ENCODE data around the gene SMIM23.
"Not testable (repeated sequence)": the region's sequence is repeated elsewhere in the genome, so short reads cannot be mapped to it uniquely, and the experiment has no call there.

The SMIM23 gene

DNA sequence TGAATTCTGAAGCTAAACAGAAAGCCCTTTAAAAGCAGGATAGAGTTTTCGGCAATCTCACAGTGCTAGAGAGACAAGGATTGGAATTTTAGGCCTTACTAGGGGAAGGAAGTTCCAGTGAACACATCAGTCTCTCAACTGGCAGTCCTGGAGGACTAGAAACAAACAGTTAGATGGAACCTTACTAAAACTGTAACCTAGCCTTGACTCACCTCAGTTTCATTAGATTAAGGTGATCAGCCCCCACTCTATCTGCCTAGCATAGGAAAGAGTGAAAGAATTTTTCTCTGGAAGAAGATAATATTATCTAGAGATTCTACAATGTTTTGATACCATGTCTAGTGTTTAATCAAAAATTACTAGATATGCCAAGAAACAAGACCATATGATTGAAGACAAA lies 25.8 kb upstream of the SMIM23 start:
- Mint-ChIP-seq H3K9me3 (peaks cover 8% of the 10 kb centered on the region), H3K4me3 (no peak overlapping the region), H3K27ac (no peak overlapping the region), H3K27me3 (peaks cover 18% of the 10 kb centered on the region), H3K36me3 (ENCODE audit: low read depth) (no peaks in the 10 kb centered on the region), H3K4me1 (ENCODE audit: low read depth) (peaks cover 16% of the 10 kb centered on the region)
- no peak for DNase-seq

DNA sequence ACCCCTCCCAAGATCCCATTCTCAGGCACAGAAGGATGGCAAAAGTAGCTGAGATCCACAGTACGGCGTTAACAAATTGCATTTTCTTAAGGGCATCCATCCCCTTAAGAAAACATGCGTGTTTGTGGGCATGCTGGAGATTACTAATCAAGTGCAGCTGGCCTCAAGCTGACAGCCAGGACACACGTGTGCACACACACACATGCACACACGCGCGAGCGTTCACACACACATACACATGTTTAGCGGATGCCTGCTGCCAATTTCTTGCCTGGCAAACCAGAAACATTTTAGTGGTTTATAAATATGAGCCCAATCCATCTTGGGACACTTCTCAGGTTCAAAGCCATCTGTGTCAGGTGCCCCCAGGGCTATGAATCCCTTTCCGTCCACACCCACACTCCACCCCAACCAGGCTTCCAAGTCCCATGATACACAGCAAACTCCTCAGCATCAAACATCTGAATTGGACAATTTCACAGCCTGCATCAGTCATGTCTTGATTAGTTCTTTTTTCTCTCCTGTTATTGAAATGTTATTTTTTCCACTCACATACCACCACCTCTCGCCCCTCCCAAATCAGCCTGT lies 23.5 kb upstream of the SMIM23 start:
- no peak for DNase-seq
- H3K36me3 Mint-ChIP-seq (ENCODE audit: low read depth) = no peaks in the 10 kb centered on the region
- no peak overlapping the region for H3K4me3 Mint-ChIP-seq
- H3K27me3 Mint-ChIP-seq = peaks cover 20% of the 10 kb centered on the region
- peaks cover 11% of the 10 kb centered on the region for H3K9me3 Mint-ChIP-seq
- no peak overlapping the region for H3K27ac Mint-ChIP-seq
- peaks cover 16% of the 10 kb centered on the region for H3K4me1 Mint-ChIP-seq (ENCODE audit: low read depth)

GRCh38 chr5:171762903-171763302 lies 22.7 kb upstream of the SMIM23 start:
- no peaks in the 10 kb centered on the region for H3K36me3 Mint-ChIP-seq (ENCODE audit: low read depth)
- H3K4me1 Mint-ChIP-seq (ENCODE audit: low read depth) = peaks cover 12% of the 10 kb centered on the region
- H3K27me3 Mint-ChIP-seq = peaks cover 20% of the 10 kb centered on the region
- DNase-seq = no peak
- H3K9me3 Mint-ChIP-seq = peaks cover 14% of the 10 kb centered on the region
- H3K4me3 Mint-ChIP-seq = no peak overlapping the region
- no peak overlapping the region for H3K27ac Mint-ChIP-seq

GRCh38 chr5:171764265-171764664 lies 21.4 kb upstream of the SMIM23 start:
- H3K27ac Mint-ChIP-seq = no peak overlapping the region
- H3K4me1 Mint-ChIP-seq (ENCODE audit: low read depth) = peaks cover 8% of the 10 kb centered on the region
- H3K4me3 Mint-ChIP-seq = no peak overlapping the region
- H3K27me3 Mint-ChIP-seq = peaks cover 23% of the 10 kb centered on the region
- H3K36me3 Mint-ChIP-seq (ENCODE audit: low read depth) = no peaks in the 10 kb centered on the region
- no peak for DNase-seq
- H3K9me3 Mint-ChIP-seq = peaks cover 10% of the 10 kb centered on the region

DNA sequence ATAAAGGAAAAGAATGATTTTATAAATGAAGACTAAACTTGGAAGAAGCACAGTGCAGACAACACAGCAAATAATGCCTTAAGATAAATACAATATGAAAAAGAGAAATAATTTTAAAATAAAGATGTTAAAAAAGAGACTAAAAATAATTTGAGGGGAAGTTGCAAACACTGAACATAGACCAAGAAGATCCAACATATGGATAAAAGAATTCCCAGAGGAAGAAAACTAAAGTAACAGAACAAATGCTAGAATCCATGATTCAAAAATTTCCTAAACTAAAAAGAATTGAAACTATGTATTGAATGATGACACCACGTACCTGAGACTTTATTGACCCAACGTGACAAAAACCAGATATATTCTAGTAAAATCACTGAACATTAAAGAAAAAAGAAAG lies 18.7 kb upstream of the SMIM23 start:
- Mint-ChIP-seq H3K4me1 (ENCODE audit: low read depth) (no peaks in the 10 kb centered on the region), H3K27me3 (peaks cover 30% of the 10 kb centered on the region), H3K4me3 (no peak overlapping the region), H3K27ac (no peak overlapping the region), H3K9me3 (peaks cover 10% of the 10 kb centered on the region), H3K36me3 (ENCODE audit: low read depth) (no peaks in the 10 kb centered on the region)
- no peak for DNase-seq

DNA sequence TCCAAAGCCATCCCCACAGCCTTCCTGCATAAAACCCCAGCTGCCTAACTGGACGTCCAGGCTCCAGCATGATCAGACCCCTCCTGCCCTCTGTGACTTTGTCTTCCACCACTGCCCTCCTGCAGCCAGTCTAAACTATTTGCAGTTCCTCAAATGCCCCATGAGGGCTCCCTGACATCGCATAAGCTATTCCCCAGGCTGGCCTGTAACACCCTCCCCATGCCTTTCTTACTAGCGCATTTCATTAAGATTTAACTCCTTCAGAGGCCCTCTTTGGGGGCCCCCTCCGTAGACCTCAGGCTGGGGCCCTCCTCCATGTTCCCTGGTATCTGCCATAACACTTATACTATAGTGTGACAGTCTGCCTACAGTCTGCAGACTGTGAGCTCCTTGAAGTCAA lies 15.5 kb upstream of the SMIM23 start:
- no peak for DNase-seq
- Mint-ChIP-seq H3K4me1 (ENCODE audit: low read depth) (no peaks in the 10 kb centered on the region), H3K36me3 (ENCODE audit: low read depth) (no peaks in the 10 kb centered on the region), H3K27ac (no peak overlapping the region), H3K27me3 (peaks cover 26% of the 10 kb centered on the region), H3K9me3 (peaks cover 10% of the 10 kb centered on the region), H3K4me3 (no peak overlapping the region)

GRCh38 chr5:171771856-171772255 lies 13.8 kb upstream of the SMIM23 start:
- Mint-ChIP-seq H3K4me1 (ENCODE audit: low read depth) (no peaks in the 10 kb centered on the region), H3K4me3 (no peak overlapping the region), H3K36me3 (ENCODE audit: low read depth) (no peaks in the 10 kb centered on the region), H3K27ac (no peak overlapping the region), H3K27me3 (peaks cover 30% of the 10 kb centered on the region), H3K9me3 (peaks cover 9% of the 10 kb centered on the region)
- no peak for DNase-seq

DNA sequence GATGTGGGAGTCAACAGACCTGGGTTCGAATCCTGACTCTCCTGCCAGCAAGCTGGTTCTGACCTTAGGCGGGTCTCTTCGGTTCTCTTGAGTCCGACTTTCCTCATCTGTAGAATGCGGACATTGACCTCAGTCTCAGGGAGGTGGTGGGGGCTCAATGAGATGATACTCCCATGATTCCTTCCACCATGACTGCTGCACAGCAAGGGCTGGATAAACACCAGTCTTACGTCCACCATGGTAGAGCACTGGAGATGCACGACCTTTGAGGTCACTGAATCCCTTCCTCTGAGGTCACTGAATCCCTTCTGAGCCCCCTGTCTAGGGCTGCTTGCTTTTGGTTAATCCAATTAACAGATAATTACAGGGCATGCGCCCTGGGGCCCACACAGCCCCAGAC lies 12.5 kb upstream of the SMIM23 start:
- H3K27me3 Mint-ChIP-seq = peaks cover 30% of the 10 kb centered on the region
- no peaks in the 10 kb centered on the region for H3K9me3 Mint-ChIP-seq
- H3K4me1 Mint-ChIP-seq (ENCODE audit: low read depth) = no peaks in the 10 kb centered on the region
- DNase-seq = no peak
- no peaks in the 10 kb centered on the region for H3K36me3 Mint-ChIP-seq (ENCODE audit: low read depth)
- H3K4me3 Mint-ChIP-seq = no peak overlapping the region
- no peak overlapping the region for H3K27ac Mint-ChIP-seq

- no peaks in the 10 kb centered on the region for H3K9me3 Mint-ChIP-seq
- H3K27me3 Mint-ChIP-seq = peaks cover 34% of the 10 kb centered on the region
- H3K36me3 Mint-ChIP-seq (ENCODE audit: low read depth) = no peaks in the 10 kb centered on the region
- no peaks in the 10 kb centered on the region for H3K4me1 Mint-ChIP-seq (ENCODE audit: low read depth)
- no peak overlapping the region for H3K4me3 Mint-ChIP-seq
- no peak for DNase-seq
- no peak overlapping the region for H3K27ac Mint-ChIP-seq
These were observed 11.2 kb upstream of the SMIM23 start for GRCh38 chr5:171774418-171774817.

DNA sequence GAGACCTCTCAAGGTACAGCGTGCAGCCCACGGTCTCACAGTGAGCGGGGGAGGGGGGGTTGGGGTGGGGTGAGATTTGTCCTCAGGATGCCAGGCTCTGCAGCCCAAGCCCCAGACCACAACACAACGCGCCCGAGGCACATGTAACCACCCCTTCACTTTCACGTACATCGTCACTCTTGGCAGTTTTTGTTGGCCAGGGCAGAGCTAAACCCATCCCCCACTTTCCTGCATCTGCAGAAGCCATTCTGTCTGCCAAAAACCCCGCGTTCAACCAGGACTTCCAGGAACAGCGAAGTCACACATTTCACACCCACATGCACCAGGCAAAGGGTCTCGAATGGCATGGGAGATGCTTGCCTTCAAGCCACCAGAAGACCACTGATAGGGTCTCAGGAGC lies 9.4 kb upstream of the SMIM23 start:
- Mint-ChIP-seq H3K4me3 (no peak overlapping the region), H3K36me3 (ENCODE audit: low read depth) (no peaks in the 10 kb centered on the region), H3K27ac (no peak overlapping the region), H3K9me3 (no peaks in the 10 kb centered on the region), H3K27me3 (peaks cover 34% of the 10 kb centered on the region), H3K4me1 (ENCODE audit: low read depth) (no peaks in the 10 kb centered on the region)
- no peak for DNase-seq

GRCh38 chr5:171776770-171777759 lies 8.6 kb upstream of the SMIM23 start:
- H3K9me3 Mint-ChIP-seq = no peaks in the 10 kb centered on the region
- H3K4me3 Mint-ChIP-seq = no peak overlapping the region
- H3K36me3 Mint-ChIP-seq (ENCODE audit: low read depth) = no peaks in the 10 kb centered on the region
- no peaks in the 10 kb centered on the region for H3K4me1 Mint-ChIP-seq (ENCODE audit: low read depth)
- peaks cover 34% of the 10 kb centered on the region for H3K27me3 Mint-ChIP-seq
- H3K27ac Mint-ChIP-seq = no peak overlapping the region
- no peak for DNase-seq

GRCh38 chr5:171781744-171782143 lies 3.9 kb upstream of the SMIM23 start:
- H3K27me3 Mint-ChIP-seq = peaks cover 26% of the 10 kb centered on the region
- not testable (repeated sequence) for DNase-seq; H3K27ac Mint-ChIP-seq; H3K36me3 Mint-ChIP-seq (ENCODE audit: low read depth); H3K9me3 Mint-ChIP-seq; H3K4me3 Mint-ChIP-seq; H3K4me1 Mint-ChIP-seq (ENCODE audit: low read depth)

- Mint-ChIP-seq H3K27ac (no peak overlapping the region), H3K9me3 (no peaks in the 10 kb centered on the region), H3K4me1 (ENCODE audit: low read depth) (no peaks in the 10 kb centered on the region), H3K27me3 (peaks cover 30% of the 10 kb centered on the region), H3K4me3 (no peak overlapping the region), H3K36me3 (ENCODE audit: low read depth) (no peaks in the 10 kb centered on the region)
- no peak for DNase-seq
These were observed 3.2 kb upstream of the SMIM23 start for GRCh38 chr5:171782332-171782966.

DNA sequence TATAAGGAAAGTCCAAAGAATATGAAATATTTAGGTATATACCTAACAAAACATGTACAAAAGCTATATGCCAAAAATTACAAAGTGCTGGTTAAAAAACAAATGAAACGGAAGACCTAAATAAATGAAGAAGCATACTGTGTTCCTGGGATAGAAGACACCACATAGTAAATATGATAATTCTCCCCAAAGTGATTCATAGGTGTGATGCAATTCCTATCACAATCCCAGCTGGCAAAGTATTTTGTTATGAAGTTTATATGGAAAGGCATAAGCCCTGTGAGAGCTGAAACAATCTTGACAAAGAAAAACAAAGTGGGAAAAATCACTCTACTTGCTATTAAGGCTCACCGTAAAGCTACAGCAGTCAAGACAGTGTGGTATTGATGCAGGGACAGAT lies 2.6 kb upstream of the SMIM23 start:
- Mint-ChIP-seq H3K4me3 (no peak overlapping the region), H3K4me1 (ENCODE audit: low read depth) (no peaks in the 10 kb centered on the region), H3K27me3 (peaks cover 32% of the 10 kb centered on the region), H3K9me3 (no peaks in the 10 kb centered on the region), H3K36me3 (ENCODE audit: low read depth) (no peaks in the 10 kb centered on the region), H3K27ac (no peak overlapping the region)
- DNase-seq = no peak

DNA sequence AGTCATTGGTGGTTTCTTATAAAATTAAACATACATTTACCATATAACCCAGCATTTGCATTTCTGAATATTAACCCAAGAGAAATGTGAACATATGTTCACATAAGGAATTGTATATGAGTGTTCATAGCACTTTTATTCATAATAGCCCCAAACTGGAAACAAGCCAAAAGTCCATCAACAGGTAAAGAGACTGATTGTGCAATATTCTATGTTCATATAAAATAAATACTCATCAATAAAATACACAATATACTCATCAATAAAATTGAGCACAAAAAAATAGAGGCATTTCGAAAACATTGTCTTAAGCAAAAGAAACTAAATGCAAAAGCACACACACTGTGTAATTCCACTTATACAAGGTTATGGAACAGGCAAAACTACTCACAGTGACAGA lies 3.7 kb downstream of the SMIM23 start:
- no peak overlapping the region for H3K4me3 Mint-ChIP-seq
- no peaks in the 10 kb centered on the region for H3K36me3 Mint-ChIP-seq (ENCODE audit: low read depth)
- H3K4me1 Mint-ChIP-seq (ENCODE audit: low read depth) = no peaks in the 10 kb centered on the region
- H3K27ac Mint-ChIP-seq = no peak overlapping the region
- peaks cover 21% of the 10 kb centered on the region for H3K27me3 Mint-ChIP-seq
- no peak for DNase-seq
- no peaks in the 10 kb centered on the region for H3K9me3 Mint-ChIP-seq
